Gastrocnemius medialis (tissue), 4 donors: Measurements from ENCODE around the gene NANOS1. TPM values are rescaled to one million over a fixed set of nuclear protein-coding genes. Genes with fewer than 3 reads are reported as not detected.
"Not testable (repeated sequence)": the region's sequence is repeated elsewhere in the genome, so short reads cannot be mapped to it uniquely, and the experiment has no call there.

Source experiments
- ATAC-seq, 2 donors: fragments of 150-250 bp; one replicate each; pipeline ENCODE4 v1.9.1; 2016
- DNase-seq, 2 donors: peaks; one replicate each; pipeline ENCODE4 v3.0.0-alpha.2; 2019
- H3K27ac ChIP-seq, 4 donors: fragments of 200-600 bp; sonication (generic); 1 replicate in 1 of 4; 2 replicates in 3 of 4; pipeline ENCODE4 v1.5.1; 2016 to 2018; ENCODE audit warnings: mild to moderate bottlenecking in 2 of 4, moderate library complexity in 1 of 4
- H3K27me3 ChIP-seq, 3 donors: fragments of 200-600 bp; sonication (generic) in 2 of 3; 1 replicate in 1 of 3; 2 replicates in 2 of 3; pipeline versions ENCODE4 v1.5.1 to v1.6.0; 2016 to 2019; ENCODE audit warnings: mild to moderate bottlenecking in 1 of 3, moderate library complexity in 1 of 3
- H3K36me3 ChIP-seq, 2 donors: fragments of 200-600 bp; sonication (generic) in 1 of 2; one replicate each; pipeline ENCODE4 v1.5.1; 2017 to 2018
- H3K4me1 ChIP-seq, 2 donors: fragments of 200-600 bp; sonication (generic) in 1 of 2; one replicate each; pipeline ENCODE4 v1.5.1; 2016 to 2017; ENCODE audit warnings: mild to moderate bottlenecking in 2 of 2
- H3K4me3 ChIP-seq, 4 donors: fragments of 200-600 bp; sonication (generic) in 3 of 4; 1 replicate in 1 of 4; 2 replicates in 3 of 4; pipeline ENCODE4 v1.5.1; 2016 to 2019; ENCODE audit warnings: mild to moderate bottlenecking in 2 of 4
- H3K9me3 ChIP-seq, 3 donors: fragments of 200-600 bp; sonication (generic) in 2 of 3; 1 replicate in 1 of 3; 2 replicates in 2 of 3; pipeline ENCODE4 v1.5.1; 2016 to 2019
- POLR2A ChIP-seq, 2 donors: fragments of 450-650 bp; IDR thresholded peaks; one replicate each; pipeline ENCODE4 v1.6.1; 2017; ENCODE audit warnings: antibody characterized with exemption in 2 of 2, mild to moderate bottlenecking in 2 of 2, moderate library complexity in 2 of 2
- in situ Hi-C, 4 donors: fragments of 200-750 bp; cut with MboI; loops; one replicate each; pipeline versions ENCODE4 v1.15.0 to v1.8.0; 2017; ENCODE audit warnings: low sequenced_read_pairs in 4 of 4
- intact Hi-C: fragments of 100-400 bp; cut with DNase I; formaldehyde crosslinking; loops from one replicate; pipeline ENCODE4 v1.15.1; 2023; ENCODE audit warnings: low total_unique reads
- total RNA-seq, 4 donors: library from RNA; depleted of rRNA; stranded (reverse); fragments of >200 nt; gene quantifications; one replicate each; pipeline versions ENCODE4 v1.1.0 to v1.2.3, GENCODE V29; 2016
- TF ChIP-seq, protein P1 (sequence below), 5 experiments: fragments of 450-650 bp in 3 of 5; fragments of 200-600 bp in 2 of 5; sonication (generic) in 2 of 5; IDR thresholded peaks in 4 of 5; conservative IDR thresholded peaks in 1 of 5; 1 replicate in 4 of 5; 2 replicates in 1 of 5; pipeline ENCODE4 v1.5.1; 2016 to 2019; ENCODE audit warnings: antibody characterized with exemption in 5 of 5, mild to moderate bottlenecking in 3 of 5, moderate library complexity in 3 of 5

The NANOS1 gene
- total RNA-seq, 4 donors from 2014 or later, result 10.5 to 25.2 (median 17.4) TPM

DNA sequence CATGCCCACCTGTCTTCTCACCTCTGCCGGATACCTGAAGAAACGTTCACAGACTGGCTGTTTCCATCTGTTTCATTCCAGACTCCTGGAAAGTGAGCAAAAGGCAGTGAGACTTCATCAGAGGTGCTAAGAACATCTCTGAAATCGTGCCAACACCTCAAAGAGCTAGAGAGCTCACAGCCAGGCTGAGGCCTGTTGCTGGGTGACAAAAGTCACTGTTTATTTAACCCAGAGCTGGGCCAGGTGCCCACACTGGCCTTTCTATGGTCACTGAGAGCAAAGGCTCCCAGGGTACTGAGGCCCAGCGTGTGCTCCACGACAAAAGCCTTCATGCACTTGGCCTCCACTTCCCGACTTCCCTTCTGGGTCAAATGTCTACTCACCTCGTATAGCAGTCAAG, 3.7 kb upstream of the NANOS1 start:
- Histone ChIP-seq H3K36me3 (no peaks in the 10 kb centered on the region), H3K27ac (peak overlapping the region; percentile 74 to 83 (median 80)), H3K27me3 (no peaks in the 10 kb centered on the region), H3K4me3 (no peak overlapping the region), H3K9me3 (no peaks in the 10 kb centered on the region), H3K4me1 (peaks cover 13 to 23% of the 10 kb centered on the region in 2 donors)
- intact Hi-C loops, result loop anchor here (5.0 to 10.0 kb wide), 3 partner anchors 142 to 1651 kb away; partner anchors contain the start of genes BAG3, PDZD8 and SFXN4
- DNase-seq (no peak), ATAC-seq (peak in 1 of 2 donors; percentile 7)
- TF ChIP-seq, protein P1, sequence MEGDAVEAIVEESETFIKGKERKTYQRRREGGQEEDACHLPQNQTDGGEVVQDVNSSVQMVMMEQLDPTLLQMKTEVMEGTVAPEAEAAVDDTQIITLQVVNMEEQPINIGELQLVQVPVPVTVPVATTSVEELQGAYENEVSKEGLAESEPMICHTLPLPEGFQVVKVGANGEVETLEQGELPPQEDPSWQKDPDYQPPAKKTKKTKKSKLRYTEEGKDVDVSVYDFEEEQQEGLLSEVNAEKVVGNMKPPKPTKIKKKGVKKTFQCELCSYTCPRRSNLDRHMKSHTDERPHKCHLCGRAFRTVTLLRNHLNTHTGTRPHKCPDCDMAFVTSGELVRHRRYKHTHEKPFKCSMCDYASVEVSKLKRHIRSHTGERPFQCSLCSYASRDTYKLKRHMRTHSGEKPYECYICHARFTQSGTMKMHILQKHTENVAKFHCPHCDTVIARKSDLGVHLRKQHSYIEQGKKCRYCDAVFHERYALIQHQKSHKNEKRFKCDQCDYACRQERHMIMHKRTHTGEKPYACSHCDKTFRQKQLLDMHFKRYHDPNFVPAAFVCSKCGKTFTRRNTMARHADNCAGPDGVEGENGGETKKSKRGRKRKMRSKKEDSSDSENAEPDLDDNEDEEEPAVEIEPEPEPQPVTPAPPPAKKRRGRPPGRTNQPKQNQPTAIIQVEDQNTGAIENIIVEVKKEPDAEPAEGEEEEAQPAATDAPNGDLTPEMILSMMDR (IDR thresholded peaks at IDR 0.05 in 4 of 5, conservative IDR thresholded peaks at IDR 0.05 in 1 of 5), result no peak
- no peak for TF ChIP-seq POLR2A (IDR thresholded peaks at IDR 0.05)
- in situ Hi-C loops, result no loop called here

DNA sequence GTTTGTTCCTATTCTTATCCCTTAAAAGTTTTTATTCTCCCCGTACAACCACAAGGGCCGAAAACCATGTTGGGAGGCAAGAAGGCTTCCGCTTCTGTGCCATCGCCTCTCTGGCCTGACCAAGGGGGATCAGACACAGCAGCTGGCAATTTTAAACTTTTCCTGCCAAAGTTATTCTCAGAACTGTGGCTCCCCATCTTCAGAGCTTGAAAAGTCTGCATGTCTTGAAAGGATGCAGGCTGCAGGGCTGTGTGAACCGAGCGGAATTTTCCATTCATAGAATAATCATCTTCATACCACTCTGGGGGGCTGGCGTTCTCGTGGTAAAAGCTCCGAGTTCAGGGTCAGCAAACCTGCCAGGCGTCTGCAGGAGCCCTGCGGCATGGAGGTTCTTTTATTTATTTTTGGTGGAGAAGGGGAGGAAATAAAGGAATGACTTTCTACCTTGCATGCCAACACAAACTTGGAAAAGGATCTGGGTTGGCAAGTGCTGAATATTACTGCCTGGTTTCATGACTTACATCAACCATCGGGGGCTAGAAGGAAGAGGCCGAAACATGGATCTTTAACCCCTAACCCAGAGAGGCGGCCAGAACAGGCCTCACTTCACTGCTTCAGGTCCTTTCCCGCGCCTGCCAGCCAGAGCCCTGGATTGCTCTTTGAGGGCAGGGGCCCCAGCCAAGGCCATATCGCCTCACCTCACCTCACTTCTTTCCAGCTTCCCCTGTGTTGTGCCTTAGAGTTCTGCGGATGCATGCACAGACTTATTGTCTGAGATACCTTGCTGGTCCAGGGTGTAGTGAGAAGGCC, 3.0 kb upstream of the NANOS1 start:
- H3K27me3 ChIP-seq, result no peaks in the 10 kb centered on the region
- DNase-seq (no peak), ATAC-seq (no peak)
- H3K4me3 ChIP-seq, result no peak overlapping the region
- intact Hi-C loops, result loop anchor here (5.0 to 10.0 kb wide), 3 partner anchors 141 to 1652 kb away; partner anchors contain the start of genes BAG3, PDZD8 and SFXN4
- peaks cover 19 to 20% of the 10 kb centered on the region in 2 donors for H3K4me1 ChIP-seq
- in situ Hi-C loops, result no loop called here
- H3K9me3 ChIP-seq, result no peaks in the 10 kb centered on the region
- peak overlapping the region; percentile 74 to 83 (median 80) for H3K27ac ChIP-seq
- TF ChIP-seq, protein P1 (IDR thresholded peaks at IDR 0.05 in 4 of 5, conservative IDR thresholded peaks at IDR 0.05 in 1 of 5), result no peak
- TF ChIP-seq POLR2A (IDR thresholded peaks at IDR 0.05), result no peak
- H3K36me3 ChIP-seq, result no peaks in the 10 kb centered on the region

DNA sequence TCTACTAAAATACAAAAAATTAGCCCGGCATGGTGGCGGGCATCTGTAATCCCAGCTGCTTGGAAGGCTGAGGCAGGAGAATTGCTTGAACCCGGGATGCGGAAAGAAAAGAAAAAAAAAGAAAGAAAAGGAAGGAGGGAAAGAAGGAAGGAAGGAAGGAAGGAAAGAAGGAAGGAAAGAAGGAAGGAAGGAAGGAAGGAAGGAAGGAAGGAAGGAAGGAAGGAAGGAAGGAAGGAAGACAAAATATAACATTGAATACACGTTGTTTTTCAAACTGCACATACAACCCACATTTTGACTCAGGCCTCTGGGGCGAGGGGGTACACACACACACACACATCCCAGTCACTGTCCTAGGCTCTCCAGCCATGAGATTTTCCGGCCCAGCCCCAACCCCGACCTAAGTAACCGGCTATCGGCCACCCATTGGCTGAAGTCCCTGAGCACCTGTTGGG, 1.0 kb upstream of the NANOS1 start:
- intact Hi-C loops, result loop anchor here (2.0 to 10.0 kb wide), 4 partner anchors 52 to 1654 kb away; partner anchors contain the start of genes BAG3, EIF3A, PDZD8 and SFXN4
- DNase-seq, H3K27me3 ChIP-seq, ATAC-seq, H3K9me3 ChIP-seq, in situ Hi-C loops, H3K36me3 ChIP-seq: not testable (repeated sequence)
- peak overlapping the region; percentile 56 to 63 (median 58) for H3K4me3 ChIP-seq
- peaks cover 34 to 39% of the 10 kb centered on the region in 2 donors for H3K4me1 ChIP-seq
- peak overlapping the region; percentile 76 to 92 (median 80) for H3K27ac ChIP-seq

DNA sequence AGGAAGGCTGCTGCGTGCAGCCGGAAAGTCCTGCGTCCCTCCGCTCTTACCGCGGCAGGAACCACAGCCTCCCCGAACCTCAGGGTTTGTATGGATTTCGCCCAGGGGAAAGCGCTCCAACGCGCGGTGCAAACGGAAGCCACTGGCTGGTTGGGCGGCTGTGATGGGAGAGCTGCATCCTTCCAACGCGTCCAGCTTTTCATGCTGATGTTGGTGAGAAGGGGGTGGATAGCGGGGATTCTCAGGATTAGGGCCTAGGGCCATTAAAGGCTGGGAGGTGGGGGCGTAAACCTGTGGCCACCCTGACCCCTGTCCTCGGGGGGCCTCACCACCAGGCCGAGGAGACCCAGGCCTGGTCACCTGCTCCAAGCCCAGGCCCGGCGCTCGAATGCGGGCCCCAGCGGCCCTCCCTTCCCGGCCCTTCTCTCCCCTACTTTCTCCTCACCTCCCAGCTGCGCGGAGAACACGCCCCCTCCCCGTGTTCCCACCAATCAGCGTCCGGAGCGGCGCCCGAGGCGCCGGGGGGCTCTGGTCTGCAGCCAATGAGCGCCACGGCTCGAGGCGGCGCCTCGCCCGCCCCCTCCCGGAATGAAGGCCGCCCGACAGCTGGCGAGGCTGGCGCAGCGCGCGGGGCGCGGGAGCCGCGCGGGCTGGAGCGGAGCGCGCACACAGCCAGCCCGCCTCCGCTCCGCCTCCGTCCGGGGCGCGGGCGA, 458 bp upstream of the NANOS1 start:
- Histone ChIP-seq H3K27me3 (no peaks in the 10 kb centered on the region), H3K27ac (peak overlapping the region; percentile 76 to 92 (median 80)), H3K4me1 (peaks cover 35 to 39% of the 10 kb centered on the region in 2 donors), H3K9me3 (no peaks in the 10 kb centered on the region), H3K36me3 (peaks cover 0 to 12% of the 10 kb centered on the region in 2 donors), H3K4me3 (peak overlapping the region; percentile 56 to 63 (median 58))
- peak; percentile 60 for TF ChIP-seq POLR2A (IDR thresholded peaks at IDR 0.05)
- TF ChIP-seq, protein P1 (IDR thresholded peaks at IDR 0.05 in 4 of 5, conservative IDR thresholded peaks at IDR 0.05 in 1 of 5), result peak in 3 of 5 experiments; percentile 35 to 58 (median 36)
- intact Hi-C loops (loop anchor here (2.0 to 10.0 kb wide), 4 partner anchors 52 to 1654 kb away; partner anchors contain the start of genes BAG3, EIF3A, PDZD8 and SFXN4), in situ Hi-C loops (no loop called here)
- DNase-seq (peak; percentile 74 to 86), ATAC-seq (peak; percentile 51 to 57)
